ENCODE results near the gene MTA3. TPM values are rescaled to one million over a fixed set of nuclear protein-coding genes. Genes with fewer than 3 reads are reported as not detected.

Gene MTA3
- total and polyA plus RNA-seq, 2 donors (not counting 1 experiment from before 2014, with no cell fraction given): 13.4 to 33.2 TPM

DNA sequence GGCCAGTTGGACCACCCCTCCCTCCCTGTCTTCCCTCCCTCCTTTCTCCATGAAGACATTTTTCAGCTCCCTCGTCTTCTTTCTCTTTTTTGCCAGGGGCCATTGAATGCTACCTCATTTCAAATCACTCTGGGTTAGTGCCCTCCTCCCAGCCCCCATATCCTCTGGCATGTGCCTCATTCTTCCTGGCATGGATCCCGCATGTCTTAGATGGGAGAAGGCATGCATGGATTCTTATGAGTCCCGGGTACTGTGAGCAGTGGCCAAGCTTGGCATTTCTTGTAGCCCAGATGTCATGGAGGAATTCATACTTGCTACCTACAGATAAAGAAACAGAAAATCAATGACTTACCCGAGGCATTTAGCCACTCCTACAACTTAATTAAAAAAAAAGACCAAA, 232.9 kb downstream of the MTA3 start:
- Histone ChIP-seq H3K36me3 (replicated peaks in 1 of 2; ENCODE audit: control extremely low read depth in 1 of 2, control insufficient read depth in 1 of 2, extremely low read depth in 1 of 2, insufficient read depth in 2 of 2, low read length in 1 of 2) (no peaks in the 10 kb centered on the region), H3K4me3 (ENCODE audit: control extremely low read depth in 1 of 5, extremely low read depth in 1 of 5, insufficient read depth in 1 of 5, low read depth in 2 of 5, low read length in 4 of 5) (no peak overlapping the region), H3K79me2 (ENCODE audit: control insufficient read depth, insufficient read depth, low read length) (no peaks in the 10 kb centered on the region), H3K9ac (ENCODE audit: low read length) (no peak overlapping the region), H4K20me1 (ENCODE audit: control insufficient read depth, insufficient read depth, low read length, poor library complexity, severe bottlenecking) (no peaks in the 10 kb centered on the region), H2AFZ (ENCODE audit: insufficient read depth, low read depth, low read length, poor library complexity, severe bottlenecking) (no peak overlapping the region), H3K27me3 (replicated peaks in 1 of 4; ENCODE audit: control extremely low read depth in 1 of 4, control insufficient read depth in 3 of 4, insufficient read depth in 4 of 4, low read length in 3 of 4) (no peaks in the 10 kb centered on the region), H3K4me1 (ENCODE audit: control insufficient read depth in 2 of 2, insufficient read depth in 2 of 2, low read length in 2 of 2) (peaks cover 0 to under 1% of the 10 kb centered on the region in 2 donors), H3K9me3 (ENCODE audit: control extremely low read depth in 1 of 3, control insufficient read depth in 2 of 3, insufficient read depth in 1 of 3, low read length in 2 of 3) (no peaks in the 10 kb centered on the region), H3K27ac (ENCODE audit: low read length in 2 of 2) (no peak overlapping the region), H3K4me2 (replicated peaks; ENCODE audit: low read depth, low read length, poor library complexity, severe bottlenecking) (no peak overlapping the region)
- ChIA-PET POLR2A (no interaction called here), CTCF (interaction anchor here (0.8 to 2.1 kb wide), 5 partner anchors 9 to 73 kb away, joined by 3 to 9 read pairs (median 3); partner anchors contain the start of gene HAAO)
- Mint-ChIP-seq H3K4me3 (no peak overlapping the region), H3K27me3 (no peaks in the 10 kb centered on the region), H3K9me3 (ENCODE audit: insufficient read depth) (no peaks in the 10 kb centered on the region), H3K4me1 (peaks cover 3% of the 10 kb centered on the region), H3K27ac (no peak overlapping the region)
- intact Hi-C loops (cut with micrococcal nuclease): no loop called here
- DNase-seq (no peak), ATAC-seq (ENCODE audit: low read depth) (no peak)
- TF ChIP-seq, protein P1, sequence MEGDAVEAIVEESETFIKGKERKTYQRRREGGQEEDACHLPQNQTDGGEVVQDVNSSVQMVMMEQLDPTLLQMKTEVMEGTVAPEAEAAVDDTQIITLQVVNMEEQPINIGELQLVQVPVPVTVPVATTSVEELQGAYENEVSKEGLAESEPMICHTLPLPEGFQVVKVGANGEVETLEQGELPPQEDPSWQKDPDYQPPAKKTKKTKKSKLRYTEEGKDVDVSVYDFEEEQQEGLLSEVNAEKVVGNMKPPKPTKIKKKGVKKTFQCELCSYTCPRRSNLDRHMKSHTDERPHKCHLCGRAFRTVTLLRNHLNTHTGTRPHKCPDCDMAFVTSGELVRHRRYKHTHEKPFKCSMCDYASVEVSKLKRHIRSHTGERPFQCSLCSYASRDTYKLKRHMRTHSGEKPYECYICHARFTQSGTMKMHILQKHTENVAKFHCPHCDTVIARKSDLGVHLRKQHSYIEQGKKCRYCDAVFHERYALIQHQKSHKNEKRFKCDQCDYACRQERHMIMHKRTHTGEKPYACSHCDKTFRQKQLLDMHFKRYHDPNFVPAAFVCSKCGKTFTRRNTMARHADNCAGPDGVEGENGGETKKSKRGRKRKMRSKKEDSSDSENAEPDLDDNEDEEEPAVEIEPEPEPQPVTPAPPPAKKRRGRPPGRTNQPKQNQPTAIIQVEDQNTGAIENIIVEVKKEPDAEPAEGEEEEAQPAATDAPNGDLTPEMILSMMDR (IDR thresholded peaks at IDR 0.05): no peak
- no peak for TF ChIP-seq EZH2 (IDR thresholded peaks at IDR 0.05; ENCODE audit: borderline replicate concordance, insufficient read depth, low read depth, low read length, poor library complexity, severe bottlenecking)
- WGBS (ENCODE audit: insufficient coverage): 70% methylated on average over 1 of the region's 4 CpGs

DNA sequence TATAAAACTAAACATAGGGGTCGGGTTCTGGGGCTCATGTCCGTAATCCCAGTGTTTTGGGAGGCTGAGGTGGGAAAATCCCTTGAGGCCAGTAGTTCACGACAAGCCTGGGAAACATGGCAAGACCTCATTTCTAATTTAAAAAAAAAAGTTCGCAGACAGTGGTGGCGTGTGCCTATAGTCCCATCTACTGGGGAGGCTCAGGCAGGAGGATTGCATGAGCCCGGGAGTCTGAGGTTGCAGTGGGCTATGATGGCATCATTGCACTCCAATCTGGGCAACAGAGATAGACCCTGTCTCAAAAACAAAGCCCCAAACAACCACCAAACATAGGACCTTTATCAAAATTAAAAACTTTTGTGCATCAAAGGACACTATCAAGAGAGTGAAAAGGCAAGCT, 233.7 kb downstream of the MTA3 start:
- Histone ChIP-seq H3K79me2 (ENCODE audit: control insufficient read depth, insufficient read depth, low read length) (no peaks in the 10 kb centered on the region), H3K9me3 (ENCODE audit: control extremely low read depth in 1 of 3, control insufficient read depth in 2 of 3, insufficient read depth in 1 of 3, low read length in 2 of 3) (no peaks in the 10 kb centered on the region), H4K20me1 (ENCODE audit: control insufficient read depth, insufficient read depth, low read length, poor library complexity, severe bottlenecking) (no peaks in the 10 kb centered on the region), H3K9ac (ENCODE audit: low read length) (no peak overlapping the region), H3K4me3 (ENCODE audit: control extremely low read depth in 1 of 5, extremely low read depth in 1 of 5, insufficient read depth in 1 of 5, low read depth in 2 of 5, low read length in 4 of 5) (no peak overlapping the region), H3K27ac (ENCODE audit: low read length in 2 of 2) (no peak overlapping the region), H3K4me1 (ENCODE audit: control insufficient read depth in 2 of 2, insufficient read depth in 2 of 2, low read length in 2 of 2) (no peaks in the 10 kb centered on the region), H3K27me3 (replicated peaks in 1 of 4; ENCODE audit: control extremely low read depth in 1 of 4, control insufficient read depth in 3 of 4, insufficient read depth in 4 of 4, low read length in 3 of 4) (no peaks in the 10 kb centered on the region), H3K4me2 (replicated peaks; ENCODE audit: low read depth, low read length, poor library complexity, severe bottlenecking) (no peak overlapping the region), H3K36me3 (replicated peaks in 1 of 2; ENCODE audit: control extremely low read depth in 1 of 2, control insufficient read depth in 1 of 2, extremely low read depth in 1 of 2, insufficient read depth in 2 of 2, low read length in 1 of 2) (no peaks in the 10 kb centered on the region), H2AFZ (ENCODE audit: insufficient read depth, low read depth, low read length, poor library complexity, severe bottlenecking) (no peak overlapping the region)
- TF ChIP-seq, protein P1 (IDR thresholded peaks at IDR 0.05): no peak
- no peak for TF ChIP-seq EZH2 (IDR thresholded peaks at IDR 0.05; ENCODE audit: borderline replicate concordance, insufficient read depth, low read depth, low read length, poor library complexity, severe bottlenecking)
- Mint-ChIP-seq H3K27ac (no peak overlapping the region), H3K4me1 (no peaks in the 10 kb centered on the region), H3K9me3 (ENCODE audit: insufficient read depth) (no peaks in the 10 kb centered on the region), H3K27me3 (no peaks in the 10 kb centered on the region), H3K4me3 (no peak overlapping the region)
- 91% methylated on average over 6 of the region's 6 CpGs for WGBS (ENCODE audit: insufficient coverage)
- ATAC-seq (ENCODE audit: low read depth): no peak
- no peak for DNase-seq
- intact Hi-C loops (cut with micrococcal nuclease): no loop called here
- CTCF ChIA-PET: no interaction called here
- POLR2A ChIA-PET: no interaction called here

Data from B cell (primary cell).